HL-60 (cell line): ENCODE measurements around the gene PGM5.

Experiments
- DNase-seq, 2 experiments: peaks; one replicate each; pipeline ENCODE4 v3.0.0-alpha.2; 2010 to 2020; ENCODE audit warnings: low read depth in 1 of 2, low spot score in 1 of 2
- H3K27ac ChIP-seq: fragments of 250-450 bp; sonication (Bioruptor Pico); replicated peaks from 2 replicates; pipeline ENCODE4 v1.5.1; 2020; ENCODE audit warnings: mild to moderate bottlenecking, moderate library complexity
- H3K27me3 ChIP-seq: fragments of 250-450 bp; sonication (Bioruptor Pico); 2 replicates; pipeline ENCODE4 v1.5.1; 2021; ENCODE audit warnings: mild to moderate bottlenecking, moderate library complexity; ENCODE audit not compliant: insufficient read depth, poor library complexity, severe bottlenecking
- H3K4me3 ChIP-seq: replicated peaks from 2 replicates; pipeline ENCODE4 v1.5.1; 2011; ENCODE audit warnings: mild to moderate bottlenecking, control low read depth, low read length; ENCODE audit not compliant: insufficient read depth
- CTCF ChIP-seq: IDR thresholded peaks from one replicate; pipeline ENCODE4 v1.5.1; 2011; ENCODE audit warnings: low read length, control low read depth, inconsistent platforms; ENCODE audit not compliant: insufficient read depth
- GABPA ChIP-seq: IDR thresholded peaks from 2 replicates; pipeline ENCODE4 v1.6.1; 2012; ENCODE audit warnings: low read depth
- POLR2AphosphoS5 ChIP-seq: IDR thresholded peaks from 2 replicates; pipeline ENCODE4 v1.6.1; 2012; ENCODE audit warnings: low read depth
- SPI1 ChIP-seq: IDR thresholded peaks from 2 replicates; pipeline ENCODE4 v1.6.1; 2012; ENCODE audit warnings: low read depth, mild to moderate bottlenecking, borderline replicate concordance
- TF ChIP-seq, protein P1 (sequence below): IDR thresholded peaks from 2 replicates; pipeline ENCODE4 v1.6.1; 2012; ENCODE audit warnings: low read depth; ENCODE audit not compliant: insufficient replicate concordance

Gene PGM5

GRCh38 chr9:68574150-68574549, 217.7 kb downstream of the PGM5 start:
- TF ChIP-seq, protein P1, sequence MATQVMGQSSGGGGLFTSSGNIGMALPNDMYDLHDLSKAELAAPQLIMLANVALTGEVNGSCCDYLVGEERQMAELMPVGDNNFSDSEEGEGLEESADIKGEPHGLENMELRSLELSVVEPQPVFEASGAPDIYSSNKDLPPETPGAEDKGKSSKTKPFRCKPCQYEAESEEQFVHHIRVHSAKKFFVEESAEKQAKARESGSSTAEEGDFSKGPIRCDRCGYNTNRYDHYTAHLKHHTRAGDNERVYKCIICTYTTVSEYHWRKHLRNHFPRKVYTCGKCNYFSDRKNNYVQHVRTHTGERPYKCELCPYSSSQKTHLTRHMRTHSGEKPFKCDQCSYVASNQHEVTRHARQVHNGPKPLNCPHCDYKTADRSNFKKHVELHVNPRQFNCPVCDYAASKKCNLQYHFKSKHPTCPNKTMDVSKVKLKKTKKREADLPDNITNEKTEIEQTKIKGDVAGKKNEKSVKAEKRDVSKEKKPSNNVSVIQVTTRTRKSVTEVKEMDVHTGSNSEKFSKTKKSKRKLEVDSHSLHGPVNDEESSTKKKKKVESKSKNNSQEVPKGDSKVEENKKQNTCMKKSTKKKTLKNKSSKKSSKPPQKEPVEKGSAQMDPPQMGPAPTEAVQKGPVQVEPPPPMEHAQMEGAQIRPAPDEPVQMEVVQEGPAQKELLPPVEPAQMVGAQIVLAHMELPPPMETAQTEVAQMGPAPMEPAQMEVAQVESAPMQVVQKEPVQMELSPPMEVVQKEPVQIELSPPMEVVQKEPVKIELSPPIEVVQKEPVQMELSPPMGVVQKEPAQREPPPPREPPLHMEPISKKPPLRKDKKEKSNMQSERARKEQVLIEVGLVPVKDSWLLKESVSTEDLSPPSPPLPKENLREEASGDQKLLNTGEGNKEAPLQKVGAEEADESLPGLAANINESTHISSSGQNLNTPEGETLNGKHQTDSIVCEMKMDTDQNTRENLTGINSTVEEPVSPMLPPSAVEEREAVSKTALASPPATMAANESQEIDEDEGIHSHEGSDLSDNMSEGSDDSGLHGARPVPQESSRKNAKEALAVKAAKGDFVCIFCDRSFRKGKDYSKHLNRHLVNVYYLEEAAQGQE: no peak
- TF ChIP-seq GABPA (no peak), CTCF (no peak), SPI1 (no peak), POLR2AphosphoS5 (no peak)
- H3K27me3 ChIP-seq: no peaks in the 10 kb centered on the region
- no peak overlapping the region for H3K4me3 ChIP-seq
- H3K27ac ChIP-seq: no peak overlapping the region
- no peak for DNase-seq

- no peak for DNase-seq
- H3K27me3 ChIP-seq: no peaks in the 10 kb centered on the region
- H3K27ac ChIP-seq: no peak overlapping the region
- no peak overlapping the region for H3K4me3 ChIP-seq
- TF ChIP-seq POLR2AphosphoS5 (no peak), SPI1 (no peak), GABPA (no peak), CTCF (no peak)
- TF ChIP-seq, protein P1: no peak
Observed at GRCh38 chr9:68575817-68576216, 219.4 kb downstream of the PGM5 start.

DNA sequence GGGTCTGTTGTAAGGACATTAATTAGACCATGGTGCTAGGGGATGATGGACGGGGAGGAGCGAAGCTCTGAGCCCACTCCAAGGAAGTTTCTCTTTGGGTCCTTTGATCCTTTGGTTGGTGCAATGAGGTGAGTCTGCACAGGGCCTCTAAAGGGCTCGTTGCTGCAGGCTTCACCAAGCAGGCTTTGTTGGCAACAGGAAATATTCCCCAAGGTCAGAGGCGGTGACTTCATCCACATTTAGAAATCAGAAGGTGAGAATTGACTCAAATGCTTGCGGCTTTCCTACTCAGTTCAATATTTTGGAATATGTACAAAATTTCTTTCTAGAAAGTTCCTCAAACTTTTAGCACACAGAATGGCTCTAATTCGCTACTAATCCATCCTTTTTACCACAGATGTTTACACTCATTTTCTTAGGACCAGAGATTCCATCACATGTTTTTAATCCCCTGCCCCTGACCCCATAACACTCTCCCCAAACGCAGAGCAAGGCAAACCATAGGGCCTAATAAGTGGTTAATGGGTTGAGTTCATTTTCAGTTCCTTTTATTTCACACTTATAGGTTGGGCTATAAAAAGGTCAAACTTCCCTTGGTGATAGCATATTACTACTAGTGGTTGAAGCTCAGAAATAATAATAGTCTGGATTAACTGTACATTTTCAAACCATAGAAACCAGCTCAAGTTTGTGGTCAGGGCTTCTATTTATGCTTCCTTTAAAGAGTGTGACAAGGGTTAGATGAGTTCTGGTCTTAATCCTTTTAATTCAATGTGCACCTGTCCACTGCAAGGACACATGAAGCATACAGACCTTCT, 221.6 kb downstream of the PGM5 start:
- TF ChIP-seq, protein P1: no peak
- no peak for TF ChIP-seq GABPA
- no peak for TF ChIP-seq CTCF
- no peak for TF ChIP-seq POLR2AphosphoS5
- TF ChIP-seq SPI1: no peak
- no peaks in the 10 kb centered on the region for H3K27me3 ChIP-seq
- no peak overlapping the region for H3K4me3 ChIP-seq
- H3K27ac ChIP-seq: no peak overlapping the region
- no peak for DNase-seq
